Fibroblast of upper back skin (primary cell): Measurements from ENCODE around the gene C2CD4A.
"Not testable (repeated sequence)": the region's sequence is repeated elsewhere in the genome, so short reads cannot be mapped to it uniquely, and the experiment has no call there.

Experiments used
- DNase-seq: peaks from one replicate; pipeline ENCODE4 v3.0.0-alpha.2; 2013

C2CD4A gene

GRCh38 chr15:62066663-62067447, at the start of gene C2CD4A:
Gene C2CD4A (plus strand): TSS chr15:62066977. CDS start chr15:62067614, 637 bp downstream.
- peak; percentile 35 for DNase-seq

GRCh38 chr15:62020576-62021160, 46.1 kb upstream of the C2CD4A start:
- DNase-seq, result peak; percentile 11

- DNase-seq, result peak; percentile 3
Observed at GRCh38 chr15:62021991-62022600, 44.7 kb upstream of the C2CD4A start.

GRCh38 chr15:62026487-62027262, 40.1 kb upstream of the C2CD4A start:
- DNase-seq, result no peak

- no peak for DNase-seq
Observed at GRCh38 chr15:62027263-62027565, 39.6 kb upstream of the C2CD4A start.

GRCh38 chr15:62027916-62028315, 38.9 kb upstream of the C2CD4A start:
- no peak for DNase-seq

- peak; percentile 84 for DNase-seq
Observed at GRCh38 chr15:62035256-62035924, 31.4 kb upstream of the C2CD4A start.

- DNase-seq, result no peak
Observed at GRCh38 chr15:62046078-62046743, 20.6 kb upstream of the C2CD4A start.

- DNase-seq, result no peak
Observed at GRCh38 chr15:62047282-62047827, 19.4 kb upstream of the C2CD4A start.

GRCh38 chr15:62048254-62048653, 18.5 kb upstream of the C2CD4A start:
- DNase-seq, result not testable (repeated sequence)

- DNase-seq, result no peak
Observed at GRCh38 chr15:62050115-62050514, 16.7 kb upstream of the C2CD4A start.

GRCh38 chr15:62051166-62051565, 15.6 kb upstream of the C2CD4A start:
- DNase-seq, result no peak

GRCh38 chr15:62052713-62053112, 14.1 kb upstream of the C2CD4A start:
- no peak for DNase-seq

GRCh38 chr15:62053439-62054085, 13.2 kb upstream of the C2CD4A start:
- DNase-seq, result no peak

- DNase-seq, result no peak
Observed at GRCh38 chr15:62054979-62055378, 11.8 kb upstream of the C2CD4A start.

- no peak for DNase-seq
Observed at GRCh38 chr15:62057341-62057980, 9.3 kb upstream of the C2CD4A start.

GRCh38 chr15:62058327-62059028, 8.3 kb upstream of the C2CD4A start:
- no peak for DNase-seq

GRCh38 chr15:62059108-62059815, 7.5 kb upstream of the C2CD4A start:
- no peak for DNase-seq

- peak; percentile 30 for DNase-seq
Observed at GRCh38 chr15:62059816-62060112, 7.0 kb upstream of the C2CD4A start.
